ENCODE data around the gene MDGA2. TPM values are rescaled to one million over a fixed set of nuclear protein-coding genes. Genes with fewer than 3 reads are reported as not detected.

The MDGA2 gene
- total RNA-seq, 1 experiment from 2014 or later: not detected

GRCh38 chr14:47332106-47332505 lies 343.3 kb downstream of the MDGA2 start:
- TF ChIP-seq ZFX (IDR thresholded peaks at IDR 0.05): no peak
- TF ChIP-seq SRF (IDR thresholded peaks at IDR 0.05; ENCODE audit: low read depth): no peak
- no peak for TF ChIP-seq CEBPB (IDR thresholded peaks at IDR 0.05; ENCODE audit: low read depth)
- no peak for TF ChIP-seq EZH2phosphoT487 (IDR thresholded peaks at IDR 0.05; ENCODE audit: borderline replicate concordance)
- TF ChIP-seq RAD21 (IDR thresholded peaks at IDR 0.05; ENCODE audit: low read depth): no peak
- TF ChIP-seq, protein P1, sequence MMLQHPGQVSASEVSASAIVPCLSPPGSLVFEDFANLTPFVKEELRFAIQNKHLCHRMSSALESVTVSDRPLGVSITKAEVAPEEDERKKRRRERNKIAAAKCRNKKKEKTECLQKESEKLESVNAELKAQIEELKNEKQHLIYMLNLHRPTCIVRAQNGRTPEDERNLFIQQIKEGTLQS (IDR thresholded peaks at IDR 0.05): no peak
- no peak for TF ChIP-seq CTCF (IDR thresholded peaks at IDR 0.05 in 2 of 3, conservative IDR thresholded peaks at IDR 0.05 in 1 of 3; ENCODE audit: borderline replicate concordance in 1 of 3, insufficient read depth in 1 of 3, low read depth in 2 of 3, low read length in 2 of 3)
- ChIA-PET CTCF (no interaction called here), POLR2A (no interaction called here), RAD21 (ENCODE audit: low non-redundant PET in 1 of 2, low total read pairs in 2 of 2, uncharacterized antibody in 2 of 2, unreplicated experiment in 2 of 2) (no interaction called here)
- H3K9me2 ChIP-seq (ENCODE audit: insufficient read depth): no peaks in the 10 kb centered on the region
- H4K20me1 ChIP-seq (ENCODE audit: insufficient read depth): no peaks in the 10 kb centered on the region
- no peaks in the 10 kb centered on the region for H3K4me1 ChIP-seq (ENCODE audit: control insufficient read depth in 1 of 2, insufficient read depth in 2 of 2, low read length in 2 of 2)
- H3K27me3 ChIP-seq (ENCODE audit: insufficient read depth, low read length): no peaks in the 10 kb centered on the region
- H3K4me3 ChIP-seq (replicated peaks in 1 of 2; ENCODE audit: low read depth in 1 of 2, low read length in 2 of 2): no peak overlapping the region
- H3K4me2 ChIP-seq (ENCODE audit: low read length): no peak overlapping the region
- H3K9ac ChIP-seq (ENCODE audit: low read length): no peak overlapping the region
- ATAC-seq: no peak
- H3K36me3 ChIP-seq (ENCODE audit: control insufficient read depth in 1 of 2, insufficient read depth in 2 of 2, low read length in 2 of 2): no peaks in the 10 kb centered on the region
- H3K9me3 ChIP-seq (ENCODE audit: control insufficient read depth in 1 of 2, insufficient read depth in 1 of 2, low read depth in 1 of 2, low read length in 2 of 2): no peaks in the 10 kb centered on the region
- H3K79me2 ChIP-seq (ENCODE audit: insufficient read depth, low read length): no peaks in the 10 kb centered on the region
- BruUV-seq (replicated peaks): no TSS peak
- H3K27ac ChIP-seq (ENCODE audit: low read depth, low read length): no peak overlapping the region
- no peak overlapping the region for H2AFZ ChIP-seq (ENCODE audit: low read depth, low read length, poor library complexity, severe bottlenecking)
- intact Hi-C loops (cut with micrococcal nuclease): no loop called here
- no peak for DNase-seq (ENCODE audit: low read depth, low spot score)

DNA sequence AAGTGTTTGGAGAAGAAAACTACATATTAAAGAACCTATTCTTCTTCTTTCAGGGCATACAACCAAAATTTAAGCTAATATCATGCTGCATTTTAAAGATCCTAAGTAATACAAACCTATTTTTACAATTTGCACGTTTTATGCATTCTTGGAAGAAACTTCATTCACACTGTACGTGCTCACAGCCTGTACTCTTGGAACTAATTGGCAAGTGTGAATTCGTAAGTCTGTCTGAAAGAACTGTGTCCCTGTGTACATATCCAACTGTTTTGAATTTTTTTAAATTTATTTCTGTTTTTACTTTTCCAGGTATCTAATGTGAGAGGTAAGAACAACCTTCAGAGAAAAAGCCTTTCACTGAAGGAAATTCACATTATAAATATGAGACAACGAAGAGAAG lies 347.0 kb downstream of the MDGA2 start:
- Histone ChIP-seq H3K79me2 (ENCODE audit: insufficient read depth, low read length) (no peaks in the 10 kb centered on the region), H2AFZ (ENCODE audit: low read depth, low read length, poor library complexity, severe bottlenecking) (no peak overlapping the region), H3K4me3 (replicated peaks in 1 of 2; ENCODE audit: low read depth in 1 of 2, low read length in 2 of 2) (no peak overlapping the region), H3K9me2 (ENCODE audit: insufficient read depth) (no peaks in the 10 kb centered on the region), H3K27me3 (ENCODE audit: insufficient read depth, low read length) (no peaks in the 10 kb centered on the region), H3K4me2 (ENCODE audit: low read length) (no peak overlapping the region), H3K9ac (ENCODE audit: low read length) (no peak overlapping the region), H3K36me3 (ENCODE audit: control insufficient read depth in 1 of 2, insufficient read depth in 2 of 2, low read length in 2 of 2) (no peaks in the 10 kb centered on the region), H4K20me1 (ENCODE audit: insufficient read depth) (no peaks in the 10 kb centered on the region), H3K9me3 (ENCODE audit: control insufficient read depth in 1 of 2, insufficient read depth in 1 of 2, low read depth in 1 of 2, low read length in 2 of 2) (no peaks in the 10 kb centered on the region), H3K27ac (ENCODE audit: low read depth, low read length) (no peak overlapping the region), H3K4me1 (ENCODE audit: control insufficient read depth in 1 of 2, insufficient read depth in 2 of 2, low read length in 2 of 2) (no peaks in the 10 kb centered on the region)
- BruUV-seq (replicated peaks): no TSS peak
- TF ChIP-seq YY1 (IDR thresholded peaks at IDR 0.05; ENCODE audit: extremely low read depth, insufficient replicate concordance, low read depth, low read length): no peak
- no peak for TF ChIP-seq EZH2phosphoT487 (IDR thresholded peaks at IDR 0.05; ENCODE audit: borderline replicate concordance)
- TF ChIP-seq SRF (IDR thresholded peaks at IDR 0.05; ENCODE audit: low read depth): no peak
- TF ChIP-seq SIN3A (IDR thresholded peaks at IDR 0.05; ENCODE audit: low read depth): no peak
- no peak for TF ChIP-seq ZFX (IDR thresholded peaks at IDR 0.05)
- no peak for TF ChIP-seq EZH2 (IDR thresholded peaks at IDR 0.05)
- no peak for TF ChIP-seq FOSL1 (IDR thresholded peaks at IDR 0.05; ENCODE audit: low read depth)
- TF ChIP-seq MAX (IDR thresholded peaks at IDR 0.05): no peak
- TF ChIP-seq POLR2AphosphoS5 (IDR thresholded peaks at IDR 0.05; ENCODE audit: low read depth, low read length): no peak
- no peak for TF ChIP-seq POLR2A (IDR thresholded peaks at IDR 0.05; ENCODE audit: borderline replicate concordance, extremely low read depth, insufficient read depth, insufficient read length)
- no peak for TF ChIP-seq ZBTB33 (IDR thresholded peaks at IDR 0.05; ENCODE audit: extremely low read depth, insufficient replicate concordance, low read length)
- TF ChIP-seq EGR1 (IDR thresholded peaks at IDR 0.05; ENCODE audit: low read depth): no peak
- TF ChIP-seq, protein P1 (IDR thresholded peaks at IDR 0.05): no peak
- TF ChIP-seq CBX3 (IDR thresholded peaks at IDR 0.05; ENCODE audit: low read depth): no peak
- ChIA-PET RAD21 (ENCODE audit: low non-redundant PET in 1 of 2, low total read pairs in 2 of 2, uncharacterized antibody in 2 of 2, unreplicated experiment in 2 of 2) (no interaction called here), POLR2A (no interaction called here), CTCF (no interaction called here)
- DNase-seq (ENCODE audit: low read depth, low spot score) (no peak), ATAC-seq (no peak)
- intact Hi-C loops (cut with micrococcal nuclease): no loop called here
